Testis (tissue), 3 donors: Measurements from ENCODE around the gene PDC. TPM values are rescaled to one million over a fixed set of nuclear protein-coding genes. Genes with fewer than 3 reads are reported as not detected.
"Not testable (repeated sequence)": the region's sequence is repeated elsewhere in the genome, so short reads cannot be mapped to it uniquely, and the experiment has no call there.

Experiments
- DNase-seq: peaks from one replicate; pipeline ENCODE4 v3.0.0-alpha.2; 2019
- H3K27ac ChIP-seq, 2 donors: fragments of 200-600 bp; sonication (generic); one replicate each; pipeline ENCODE4 v1.5.1; 2019
- H3K27me3 ChIP-seq: fragments of 200-600 bp; sonication (generic); one replicate; pipeline ENCODE4 v1.5.1; 2019
- H3K36me3 ChIP-seq: fragments of 200-600 bp; sonication (generic); one replicate; pipeline ENCODE4 v1.5.1; 2017; ENCODE audit warnings: low read depth; ENCODE audit errors: missing control alignments
- H3K4me1 ChIP-seq: fragments of 200-600 bp; sonication (generic); one replicate; pipeline ENCODE4 v1.5.1; 2019
- H3K4me3 ChIP-seq, 2 donors: fragments of 200-600 bp; sonication (generic); one replicate each; pipeline ENCODE4 v1.5.1; 2017 to 2019
- H3K9me3 ChIP-seq: fragments of 200-600 bp; sonication (generic); one replicate; pipeline ENCODE4 v1.5.1; 2017
- POLR2A ChIP-seq: fragments of 450-650 bp; IDR thresholded peaks from one replicate; pipeline ENCODE4 v1.6.1; 2017; ENCODE audit warnings: antibody characterized with exemption, mild to moderate bottlenecking, moderate library complexity
- WGBS, 2 donors: methylation state at CpG; one replicate each; pipeline ENCODE4 v1.1.5; 2018; 5-methylcytosine and 5-hydroxymethylcytosine counted together
- intact Hi-C: fragments of 100-400 bp; cut with DNase I; formaldehyde crosslinking; loops from one replicate; pipeline ENCODE4 v1.15.1; 2023; ENCODE audit warnings: low total_unique reads
- polyA plus RNA-seq: library from polyadenylated mRNA; stranded (reverse); fragments of 350-450 nt; fragmentation: Illumina TruSeq; extraction: RNeasy Lipid Tissue Mini Kit (QIAGEN cat#74804); gene quantifications from one replicate; pipeline ENCODE4 v1.2.3, GENCODE V29; 2014; ENCODE audit warnings: low read depth, low replicate concordance; ENCODE audit not compliant: insufficient read depth
- total RNA-seq, 2 donors: library from RNA; depleted of rRNA; stranded (reverse); fragments of >200 nt; gene quantifications; one replicate each; pipeline ENCODE4 v1.2.3, GENCODE V29; 2016
- TF ChIP-seq, protein P1 (sequence below), 3 experiments: fragments of 450-650 bp in 2 of 3; fragments of 200-600 bp in 1 of 3; sonication (generic) in 1 of 3; IDR thresholded peaks; one replicate each; pipeline ENCODE4 v1.5.1; 2016 to 2019; ENCODE audit warnings: antibody characterized with exemption in 3 of 3, mild to moderate bottlenecking in 2 of 3, moderate library complexity in 1 of 3

Gene PDC
- total and polyA plus RNA-seq, 3 donors from 2014 or later = 0.37 to 0.39 TPM; not detected in 1

DNA sequence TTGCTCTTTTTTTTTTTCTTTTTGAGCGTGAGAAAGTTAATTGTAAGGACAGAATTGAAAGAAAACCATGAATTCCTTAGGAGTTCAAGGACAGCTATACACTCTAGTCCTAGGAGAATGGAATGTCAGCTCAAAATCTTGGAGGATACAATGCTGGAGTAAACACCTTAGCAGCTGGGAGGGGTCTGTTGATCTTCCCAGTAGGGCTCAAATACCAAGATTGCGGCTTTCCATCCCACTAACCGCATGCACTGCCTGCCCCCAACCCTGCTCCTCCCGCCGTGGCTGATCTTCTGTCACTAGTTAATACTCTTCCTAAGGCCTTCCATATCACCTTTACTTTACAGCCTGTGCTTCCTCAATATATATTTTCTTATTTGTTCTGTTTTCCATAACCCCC is 2.6 kb upstream of the PDC start:
- 65 to 74% methylated on average over 5 of the region's 5 CpGs for WGBS, 2 donors
- intact Hi-C loops = no loop called here
- Histone ChIP-seq H3K27ac (no peak overlapping the region), H3K4me1 (no peaks in the 10 kb centered on the region), H3K27me3 (no peaks in the 10 kb centered on the region), H3K4me3 (no peak overlapping the region), H3K36me3 (no peaks in the 10 kb centered on the region), H3K9me3 (no peaks in the 10 kb centered on the region)
- TF ChIP-seq, protein P1, sequence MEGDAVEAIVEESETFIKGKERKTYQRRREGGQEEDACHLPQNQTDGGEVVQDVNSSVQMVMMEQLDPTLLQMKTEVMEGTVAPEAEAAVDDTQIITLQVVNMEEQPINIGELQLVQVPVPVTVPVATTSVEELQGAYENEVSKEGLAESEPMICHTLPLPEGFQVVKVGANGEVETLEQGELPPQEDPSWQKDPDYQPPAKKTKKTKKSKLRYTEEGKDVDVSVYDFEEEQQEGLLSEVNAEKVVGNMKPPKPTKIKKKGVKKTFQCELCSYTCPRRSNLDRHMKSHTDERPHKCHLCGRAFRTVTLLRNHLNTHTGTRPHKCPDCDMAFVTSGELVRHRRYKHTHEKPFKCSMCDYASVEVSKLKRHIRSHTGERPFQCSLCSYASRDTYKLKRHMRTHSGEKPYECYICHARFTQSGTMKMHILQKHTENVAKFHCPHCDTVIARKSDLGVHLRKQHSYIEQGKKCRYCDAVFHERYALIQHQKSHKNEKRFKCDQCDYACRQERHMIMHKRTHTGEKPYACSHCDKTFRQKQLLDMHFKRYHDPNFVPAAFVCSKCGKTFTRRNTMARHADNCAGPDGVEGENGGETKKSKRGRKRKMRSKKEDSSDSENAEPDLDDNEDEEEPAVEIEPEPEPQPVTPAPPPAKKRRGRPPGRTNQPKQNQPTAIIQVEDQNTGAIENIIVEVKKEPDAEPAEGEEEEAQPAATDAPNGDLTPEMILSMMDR (IDR thresholded peaks at IDR 0.05) = no peak
- TF ChIP-seq POLR2A = no peak
- no peak for DNase-seq

DNA sequence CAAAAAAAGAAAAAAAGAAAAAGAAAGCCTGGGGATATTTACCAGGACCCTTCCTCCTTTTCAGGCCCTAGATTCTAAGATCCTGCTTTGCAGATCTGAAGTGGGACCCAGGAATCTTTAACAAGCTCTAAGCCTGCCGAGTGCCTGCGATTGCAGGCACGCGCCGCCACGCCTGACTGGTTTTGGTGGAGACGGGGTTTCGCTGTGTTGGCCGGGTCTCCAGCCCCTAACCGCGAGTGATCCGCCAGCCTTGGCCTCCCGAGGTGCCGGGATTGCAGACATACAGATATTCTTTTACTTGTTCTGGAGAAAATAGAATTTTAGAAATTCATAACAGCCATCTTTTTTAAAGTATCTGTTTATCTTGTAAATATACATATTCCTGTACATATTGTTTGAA is 1.8 kb downstream of the PDC start:
- DNase-seq, H3K27ac ChIP-seq, H3K4me1 ChIP-seq, H3K27me3 ChIP-seq, H3K9me3 ChIP-seq, intact Hi-C loops, H3K36me3 ChIP-seq: not testable (repeated sequence)
- H3K4me3 ChIP-seq = peak overlapping the region in 1 of 2 donors; percentile 7
- 65 to 79% methylated on average over 14 of the region's 14 CpGs for WGBS, 2 donors

DNA sequence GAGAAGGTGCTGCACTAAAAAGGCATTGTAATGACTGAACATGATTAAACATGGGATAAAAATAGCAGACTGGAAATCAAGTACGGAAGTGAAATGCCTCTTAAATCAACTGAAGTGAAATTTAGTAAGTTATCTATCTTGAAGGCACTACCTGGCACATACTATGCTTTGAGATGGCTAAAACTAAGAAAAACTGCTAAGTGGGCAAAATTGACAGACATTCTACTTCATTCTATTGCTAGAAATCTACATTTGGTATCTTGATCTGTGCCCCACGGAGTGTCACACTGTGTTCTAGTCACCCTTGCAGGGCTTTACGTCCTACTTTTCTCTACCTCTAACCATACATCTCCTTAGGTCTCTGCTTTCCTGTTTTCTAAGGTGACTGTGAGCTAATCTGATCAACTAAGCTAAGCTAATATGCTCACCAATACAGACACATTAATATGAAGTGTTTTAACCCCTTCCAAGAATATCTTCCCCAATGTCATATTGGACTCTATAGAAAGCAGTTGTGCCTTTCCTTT is 4.1 kb downstream of the PDC start:
- Histone ChIP-seq H3K4me3 (no peak overlapping the region), H3K4me1 (no peaks in the 10 kb centered on the region), H3K27me3 (no peaks in the 10 kb centered on the region), H3K36me3 (no peaks in the 10 kb centered on the region), H3K27ac (no peak overlapping the region), H3K9me3 (no peaks in the 10 kb centered on the region)
- TF ChIP-seq, protein P1 (IDR thresholded peaks at IDR 0.05) = no peak
- no peak for TF ChIP-seq POLR2A
- intact Hi-C loops = no loop called here
- WGBS, 2 donors = 82 to 84% methylated on average over 3 of the region's 3 CpGs
- no peak for DNase-seq

DNA sequence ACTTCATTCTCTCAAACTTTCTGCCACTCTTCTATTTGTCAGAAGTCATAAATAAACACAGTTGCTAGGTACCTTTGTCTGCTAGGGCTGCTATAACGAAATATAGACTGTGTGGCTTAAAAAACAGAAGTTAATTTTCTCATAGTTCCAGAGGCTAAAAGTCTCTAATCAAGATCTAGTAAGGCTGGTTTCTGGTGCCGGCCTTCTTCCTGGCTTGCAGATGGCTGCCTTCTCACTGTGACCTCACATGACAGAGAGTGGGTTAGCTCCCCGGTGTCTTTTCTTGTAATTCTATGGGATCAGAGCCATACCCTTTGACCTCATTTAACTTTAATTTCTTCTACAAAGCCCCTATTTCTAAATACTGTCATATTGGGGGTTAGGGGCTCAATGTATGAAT is 5.9 kb downstream of the PDC start:
- Histone ChIP-seq H3K36me3 (no peaks in the 10 kb centered on the region), H3K27ac (no peak overlapping the region), H3K27me3 (no peaks in the 10 kb centered on the region), H3K4me1 (no peaks in the 10 kb centered on the region), H3K9me3 (no peaks in the 10 kb centered on the region), H3K4me3 (no peak overlapping the region)
- TF ChIP-seq, protein P1 (IDR thresholded peaks at IDR 0.05) = no peak
- TF ChIP-seq POLR2A = no peak
- DNase-seq = no peak
- 66 to 68% methylated on average over 3 of the region's 3 CpGs for WGBS, 2 donors
- intact Hi-C loops = no loop called here

DNA sequence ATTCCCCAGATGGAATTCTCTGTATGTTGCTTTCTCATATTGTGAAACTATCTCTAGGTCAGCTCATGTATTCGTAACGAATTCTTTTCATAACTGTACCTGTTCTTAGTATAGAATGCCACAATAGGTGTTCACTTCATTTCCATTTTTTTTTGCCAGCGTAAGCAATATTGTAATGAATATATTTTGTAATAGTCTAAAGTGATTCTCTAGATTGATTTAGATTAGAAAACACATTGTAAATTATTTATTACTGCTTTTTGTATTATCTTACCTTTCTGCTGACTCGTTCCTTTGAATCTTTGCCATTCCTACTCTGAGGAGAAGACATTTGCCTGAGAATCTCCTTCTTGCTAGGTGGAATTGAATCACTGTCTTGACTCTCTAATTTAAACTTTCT is 14.8 kb downstream of the PDC start:
- Histone ChIP-seq H3K4me1 (no peaks in the 10 kb centered on the region), H3K4me3 (no peak overlapping the region), H3K27ac (no peak overlapping the region), H3K27me3 (no peaks in the 10 kb centered on the region), H3K36me3 (no peaks in the 10 kb centered on the region), H3K9me3 (no peaks in the 10 kb centered on the region)
- TF ChIP-seq, protein P1 (IDR thresholded peaks at IDR 0.05) = no peak
- TF ChIP-seq POLR2A = no peak
- no peak for DNase-seq
- intact Hi-C loops = no loop called here
- WGBS, 2 donors = 84 to 91% methylated on average over 4 of the region's 4 CpGs
